NK-92 (cell line): ENCODE results near the gene GADD45A.

Experiments used
- DNase-seq: peaks from one replicate; lab custom pipeline; 2025; ENCODE audit not compliant: unreplicated experiment; lab: John Stamatoyannopoulos, UW

GADD45A gene

DNA sequence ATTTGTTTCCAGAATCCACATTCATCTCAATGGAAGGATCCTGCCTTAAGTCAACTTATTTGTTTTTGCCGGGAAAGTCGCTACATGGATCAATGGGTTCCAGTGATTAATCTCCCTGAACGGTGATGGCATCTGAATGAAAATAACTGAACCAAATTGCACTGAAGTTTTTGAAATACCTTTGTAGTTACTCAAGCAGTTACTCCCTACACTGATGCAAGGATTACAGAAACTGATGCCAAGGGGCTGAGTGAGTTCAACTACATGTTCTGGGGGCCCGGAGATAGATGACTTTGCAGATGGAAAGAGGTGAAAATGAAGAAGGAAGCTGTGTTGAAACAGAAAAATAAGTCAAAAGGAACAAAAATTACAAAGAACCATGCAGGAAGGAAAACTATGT is 2.6 kb downstream of the GADD45A start:
- no peak for DNase-seq

DNA sequence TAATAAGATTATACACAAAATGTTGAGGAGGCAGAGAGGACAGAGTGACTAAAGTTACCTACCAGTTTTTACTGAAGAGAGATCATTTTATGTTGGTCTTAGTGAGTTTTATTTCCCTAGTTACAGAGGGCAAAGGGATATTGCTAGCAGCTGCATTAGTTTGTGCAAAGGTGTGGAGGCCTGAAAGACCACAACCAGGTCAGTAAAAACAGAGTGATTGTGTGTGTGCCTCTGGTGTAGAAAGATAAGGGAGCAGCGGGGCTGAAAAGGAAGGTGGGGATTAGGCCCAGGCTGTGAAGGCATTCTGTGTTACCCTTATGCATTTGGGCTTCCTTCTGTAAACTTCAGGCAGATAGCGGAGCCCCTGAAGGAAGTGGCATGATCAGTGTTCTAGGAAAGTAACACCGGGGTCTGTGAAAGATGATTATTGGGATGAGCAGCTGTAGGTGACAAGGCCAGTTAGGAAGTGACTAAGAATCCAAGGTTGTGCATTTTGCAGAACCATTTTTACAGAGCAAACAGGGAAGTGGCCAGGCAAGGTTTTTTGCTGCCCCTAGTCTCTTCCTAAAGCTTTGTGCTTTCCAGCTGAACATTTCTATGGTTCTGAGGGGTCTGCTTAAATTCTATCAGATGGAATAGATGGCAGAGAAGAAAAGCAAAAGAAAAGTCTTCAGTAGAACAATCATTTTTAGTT is 3.7 kb downstream of the GADD45A start:
- no peak for DNase-seq

DNA sequence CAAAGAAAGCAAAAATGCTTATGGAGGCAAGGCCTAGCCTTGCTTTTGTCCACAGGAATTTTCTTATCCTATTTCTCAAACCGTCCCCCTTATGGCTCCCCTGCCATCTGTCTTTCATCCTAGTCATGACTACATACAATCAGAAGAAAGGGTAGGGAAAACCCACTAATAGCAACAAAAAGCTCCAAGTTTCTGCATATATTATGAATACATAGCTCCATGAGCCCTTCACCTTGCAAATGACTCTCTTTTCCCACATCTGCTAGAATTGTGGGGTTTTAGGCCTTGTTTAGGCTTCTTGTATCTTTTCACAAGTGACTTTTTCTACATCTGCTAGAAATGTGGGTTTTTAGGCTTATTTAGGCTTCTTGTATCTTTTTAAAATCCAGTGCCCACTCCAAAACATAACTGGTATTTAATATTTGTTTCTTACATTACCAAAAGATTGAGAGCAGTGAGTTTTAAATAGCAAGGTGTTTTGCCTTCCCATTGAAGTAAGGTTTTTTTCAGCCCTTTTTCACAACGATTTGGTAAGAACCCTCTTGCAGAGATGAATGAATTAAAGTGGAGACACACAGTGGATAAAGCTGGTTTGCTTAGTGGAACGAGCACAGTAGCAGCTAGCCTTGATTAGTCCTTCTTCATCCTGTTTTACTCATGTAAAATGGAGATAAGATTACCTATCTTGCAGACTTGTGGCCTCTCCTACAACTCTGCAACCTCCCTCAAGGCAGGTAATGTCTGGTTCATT is 4.4 kb downstream of the GADD45A start:
- DNase-seq, result no peak

DNA sequence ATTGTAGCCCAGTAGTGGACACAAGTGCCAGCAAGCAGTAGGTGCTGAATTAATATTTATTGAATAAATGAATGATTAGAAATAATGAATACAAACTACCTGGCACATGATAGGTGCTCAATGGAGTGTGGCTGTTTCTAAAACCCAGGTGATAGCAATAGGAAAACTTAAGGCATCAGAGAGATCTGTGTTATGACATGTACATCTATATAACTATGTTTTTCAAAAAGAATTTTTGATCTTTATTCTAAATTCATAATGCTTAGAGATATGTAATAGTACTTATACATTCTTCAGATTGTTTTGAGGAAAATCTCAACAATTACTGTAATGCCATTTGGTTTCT is 5.0 kb downstream of the GADD45A start:
- DNase-seq, result no peak

DNA sequence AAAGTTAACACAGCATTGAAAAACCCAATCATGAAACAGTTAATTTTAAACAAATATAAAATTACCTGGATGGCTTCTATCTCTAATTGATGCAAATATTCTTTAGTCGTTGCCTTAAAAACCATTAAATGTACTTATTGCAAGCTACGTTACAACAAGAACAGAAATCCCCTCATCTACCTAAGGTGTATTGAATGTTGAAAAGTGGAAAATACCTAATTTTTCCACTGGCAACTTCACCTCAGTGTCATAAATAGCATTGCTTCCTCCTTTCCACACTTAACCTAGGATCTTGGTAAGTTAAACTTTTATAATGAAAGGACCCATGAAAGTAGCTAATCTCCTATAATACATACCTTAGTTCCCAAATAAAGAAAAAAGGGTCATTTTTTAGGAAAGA is 5.4 kb downstream of the GADD45A start:
- DNase-seq, result no peak

DNA sequence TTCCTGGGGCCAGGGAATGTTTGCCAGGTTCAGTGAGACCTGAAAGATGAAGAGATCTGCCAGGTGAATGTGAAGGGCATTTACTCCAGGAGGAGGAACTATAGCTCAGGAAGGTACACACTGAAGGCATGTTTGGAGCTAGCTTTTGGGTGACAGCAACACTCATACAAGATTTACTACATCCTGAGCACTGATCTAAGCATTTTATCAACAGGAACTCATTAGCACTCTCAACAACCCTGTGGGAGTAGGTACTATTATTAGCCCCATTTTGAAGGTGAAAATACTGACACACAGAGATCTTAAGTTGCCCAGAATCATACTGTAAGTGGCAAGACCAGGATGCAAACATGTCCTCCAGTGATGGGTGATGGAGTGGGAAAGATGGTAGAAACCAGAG is 6.7 kb downstream of the GADD45A start:
- DNase-seq, result no peak

DNA sequence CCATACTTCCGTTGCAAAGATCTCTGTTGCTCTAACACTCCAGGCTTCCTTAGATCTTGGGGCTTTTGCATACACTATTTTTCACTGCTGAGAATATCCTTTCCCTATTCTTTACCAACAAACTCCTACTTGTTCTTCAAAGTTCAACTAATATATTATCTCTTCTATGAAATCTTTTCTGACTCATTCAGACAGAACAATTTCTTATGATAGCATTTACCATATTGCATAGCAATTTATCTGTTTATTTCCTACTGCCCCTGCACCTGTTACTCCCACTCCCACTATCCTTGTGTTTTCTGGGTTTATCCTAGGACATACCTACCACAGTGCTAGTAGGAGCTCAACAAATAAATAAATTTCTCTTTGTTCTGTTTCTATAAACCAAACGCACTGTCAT is 11.0 kb downstream of the GADD45A start:
- DNase-seq, result no peak

DNA sequence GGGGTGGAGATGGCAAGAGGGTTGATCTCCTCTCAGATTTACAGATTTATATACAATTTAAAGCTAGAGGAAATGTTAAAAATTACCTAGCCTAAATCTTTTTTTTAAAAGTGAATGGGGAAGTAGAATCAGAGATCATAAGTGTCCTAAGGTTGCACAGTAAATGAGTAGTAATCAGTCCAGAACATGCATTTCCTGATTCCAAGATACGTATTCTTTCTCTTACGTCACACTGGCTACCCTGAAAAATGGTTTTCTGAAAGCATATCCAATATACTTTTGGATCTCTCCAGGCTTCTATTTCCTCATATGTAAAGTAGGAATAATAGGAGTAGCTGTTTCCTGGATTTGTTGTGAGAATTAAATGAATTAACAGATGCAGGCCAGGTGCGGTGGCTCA is 11.7 kb downstream of the GADD45A start:
- no peak for DNase-seq

DNA sequence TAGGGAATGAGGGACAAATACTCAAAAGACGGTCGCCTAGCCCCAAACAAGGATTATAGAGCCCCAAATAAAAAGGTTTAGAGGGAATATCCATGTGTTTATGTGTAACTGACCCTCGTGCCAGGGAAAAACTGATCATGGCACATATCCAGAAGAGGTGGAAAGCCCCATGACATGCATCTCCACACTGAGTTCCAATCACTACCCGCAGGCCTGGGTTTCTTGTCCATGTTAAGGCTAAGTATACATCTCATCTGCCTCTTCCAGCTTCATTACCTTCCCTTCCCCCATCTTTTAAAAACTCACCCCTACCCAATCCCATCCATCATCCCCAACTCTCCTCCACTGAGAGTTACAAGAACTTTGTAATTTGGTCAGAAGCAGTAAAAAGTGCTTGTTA is 15.2 kb downstream of the GADD45A start:
- no peak for DNase-seq

DNA sequence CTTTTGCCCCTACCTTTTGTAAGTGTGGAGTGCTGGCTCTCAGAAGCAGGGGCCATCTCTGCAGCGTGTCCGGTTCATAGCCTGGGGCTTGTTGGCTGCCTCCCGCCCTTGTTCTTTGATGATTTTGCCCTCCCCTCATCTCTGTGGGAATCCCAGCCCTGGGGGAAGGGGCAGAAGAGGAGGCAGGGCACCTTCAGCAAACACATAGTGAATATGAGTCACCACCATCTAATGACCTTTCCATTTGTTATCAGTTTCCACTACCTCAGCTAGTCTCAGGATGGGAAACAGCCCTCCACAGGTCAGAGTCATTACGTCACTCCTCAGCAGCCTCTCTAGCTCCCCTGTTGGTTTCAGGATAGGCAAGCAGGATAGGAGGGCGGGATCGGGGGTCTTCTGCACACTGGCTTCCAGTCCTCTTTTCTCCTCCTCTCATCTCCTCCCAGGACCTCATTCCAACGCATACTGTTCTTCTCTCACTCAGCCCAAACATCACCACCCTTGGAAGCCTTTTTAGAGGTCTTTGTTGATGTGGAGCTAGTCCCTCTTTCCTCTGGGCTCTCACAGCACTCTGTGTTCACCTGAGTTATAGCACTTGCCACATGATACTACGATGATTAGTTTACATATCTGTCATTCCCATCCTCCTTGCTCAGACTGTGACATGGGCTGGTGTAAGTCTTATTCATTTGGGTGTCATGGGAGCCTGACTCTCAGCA is 15.8 kb downstream of the GADD45A start:
- DNase-seq, result no peak

DNA sequence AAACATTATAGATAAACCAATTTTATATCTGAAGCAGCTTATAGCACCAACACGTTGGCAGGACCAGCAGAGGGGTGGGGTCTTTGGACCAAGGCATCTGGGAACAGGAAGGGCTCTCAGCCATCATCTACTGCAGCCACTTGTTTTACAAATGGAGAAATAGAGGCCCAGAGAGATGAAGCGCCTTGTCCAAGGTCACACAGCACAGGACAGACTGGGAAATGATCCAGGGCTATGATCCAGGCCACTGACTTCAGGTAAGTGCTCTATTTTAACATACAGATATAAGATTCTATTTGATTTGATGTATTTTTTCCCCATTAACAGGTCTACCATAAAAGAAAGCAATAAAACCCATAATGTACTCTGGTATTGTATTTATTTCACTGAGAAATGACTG is 16.9 kb downstream of the GADD45A start:
- no peak for DNase-seq

DNA sequence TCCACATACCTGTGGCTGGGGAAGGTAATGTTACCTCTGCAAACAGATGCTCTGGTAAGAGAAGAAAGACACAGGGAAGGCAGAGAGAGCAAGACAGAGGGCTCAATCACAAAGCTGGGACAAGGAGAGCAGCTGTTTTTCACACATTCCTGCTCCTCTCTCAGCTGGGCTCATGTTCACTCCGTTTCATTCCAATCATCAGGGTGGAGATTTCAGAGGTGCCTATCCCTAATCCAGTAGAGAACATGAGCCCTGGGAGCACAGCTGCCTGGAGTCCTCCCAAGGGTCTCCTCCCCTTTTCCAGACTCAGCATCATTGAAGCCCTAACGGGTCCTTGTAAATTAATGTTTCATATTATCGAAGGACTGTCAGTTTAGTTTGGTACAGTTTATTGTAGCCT is 19.4 kb downstream of the GADD45A start:
- no peak for DNase-seq

DNA sequence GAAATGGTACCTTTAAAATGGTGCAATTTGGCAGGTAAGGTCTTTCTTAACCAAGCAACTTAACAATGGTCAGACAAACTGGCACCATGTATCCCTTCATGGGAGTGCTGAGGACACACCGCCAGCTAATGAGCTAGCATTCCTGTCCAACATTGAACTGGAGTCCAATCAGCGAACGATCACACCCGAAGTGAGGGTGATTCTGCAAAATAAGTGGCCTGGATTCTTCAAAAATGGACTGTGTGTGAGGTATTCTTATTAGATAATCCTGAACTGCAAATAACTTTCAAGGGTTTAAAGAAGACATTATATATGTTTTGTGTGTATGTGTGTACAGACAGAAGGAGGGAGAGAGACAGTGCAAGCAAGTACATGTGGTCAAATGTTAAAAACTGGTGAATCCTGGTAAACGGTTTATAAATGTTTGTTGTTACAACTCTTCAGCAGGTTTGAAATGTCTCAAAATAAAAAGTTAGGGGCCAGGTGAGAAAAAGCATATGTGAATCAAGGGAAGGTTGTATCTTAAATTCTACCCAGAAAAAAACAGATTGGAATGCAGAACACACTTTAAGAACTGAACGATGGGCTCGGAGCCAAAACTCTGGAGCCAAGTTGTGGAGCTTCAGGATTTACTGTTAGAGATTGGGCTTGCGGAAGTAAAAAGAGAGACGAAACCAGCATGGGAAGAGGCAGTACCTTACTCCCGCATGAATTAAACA is 20.9 kb downstream of the GADD45A start:
- DNase-seq, result no peak

DNA sequence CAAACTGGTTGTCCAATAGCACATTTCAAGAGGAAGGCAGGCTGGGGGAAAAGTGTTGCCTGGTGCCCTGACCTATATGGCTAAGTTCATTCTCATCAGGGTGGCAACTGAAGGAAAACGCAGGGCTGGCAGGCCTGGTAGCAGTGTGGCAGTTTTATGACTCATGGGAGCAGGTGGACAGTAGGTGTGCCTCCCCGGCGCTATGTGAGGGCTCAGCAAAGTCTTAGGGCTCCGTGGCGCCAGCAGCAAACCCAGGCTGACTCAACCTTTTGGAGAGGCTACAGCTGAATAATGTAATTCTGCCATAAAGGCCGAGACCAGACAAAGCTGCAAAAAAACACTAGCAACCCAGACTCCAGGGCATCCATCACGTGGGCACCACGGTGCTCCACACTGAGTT is 23.6 kb downstream of the GADD45A start:
- DNase-seq, result no peak

DNA sequence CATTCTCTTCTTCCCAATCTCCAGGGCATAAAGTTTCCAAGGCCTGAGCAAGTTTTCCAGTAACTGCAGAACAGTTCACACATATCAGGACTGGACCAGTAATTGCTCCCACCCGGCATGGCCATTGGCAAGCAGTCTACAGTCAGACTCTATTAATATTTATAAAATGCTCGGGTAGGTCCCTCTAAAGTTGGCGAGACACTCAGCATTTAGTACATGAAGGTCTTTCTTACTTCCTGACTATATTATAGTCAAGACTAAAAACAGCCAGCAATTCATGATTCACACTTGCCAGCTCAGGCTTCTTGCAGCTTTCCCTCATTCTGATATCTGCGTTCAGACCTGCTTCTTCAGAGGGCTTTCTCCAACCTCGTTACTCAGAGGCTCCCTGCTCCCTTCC is 25.4 kb downstream of the GADD45A start:
- DNase-seq, result no peak

DNA sequence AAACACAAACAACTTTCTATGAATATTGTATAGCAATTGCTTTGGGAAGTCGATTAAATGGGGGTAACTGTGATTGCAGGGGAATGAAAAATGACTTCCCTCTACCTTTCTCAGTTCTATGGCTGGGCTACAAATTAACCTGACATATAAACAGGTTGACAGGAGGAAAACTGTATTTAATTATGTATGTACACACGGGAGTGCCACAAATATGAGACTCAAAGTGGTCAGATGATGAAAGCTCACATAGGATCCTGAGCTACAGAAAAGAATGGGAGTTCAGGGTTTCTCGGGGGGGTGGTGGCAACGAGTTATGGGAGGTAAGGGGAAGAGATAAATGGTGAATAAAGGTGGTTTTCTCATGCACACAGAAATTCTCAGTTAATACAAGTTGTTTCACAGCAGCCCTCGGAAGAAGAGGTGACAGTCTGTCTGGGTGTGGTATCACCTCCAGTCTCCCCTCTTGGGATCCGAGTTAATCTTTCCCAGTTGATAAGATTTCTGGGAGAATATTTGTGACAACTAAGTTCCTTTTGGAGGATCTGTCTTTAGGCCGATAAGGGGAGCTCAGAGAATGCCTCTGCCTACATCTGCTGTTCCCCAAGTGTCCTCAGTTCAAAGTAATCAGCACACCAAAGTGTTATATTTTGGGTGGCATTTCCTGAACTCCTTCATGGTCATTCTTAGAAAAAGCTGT is 26.3 kb downstream of the GADD45A start:
- no peak for DNase-seq

DNA sequence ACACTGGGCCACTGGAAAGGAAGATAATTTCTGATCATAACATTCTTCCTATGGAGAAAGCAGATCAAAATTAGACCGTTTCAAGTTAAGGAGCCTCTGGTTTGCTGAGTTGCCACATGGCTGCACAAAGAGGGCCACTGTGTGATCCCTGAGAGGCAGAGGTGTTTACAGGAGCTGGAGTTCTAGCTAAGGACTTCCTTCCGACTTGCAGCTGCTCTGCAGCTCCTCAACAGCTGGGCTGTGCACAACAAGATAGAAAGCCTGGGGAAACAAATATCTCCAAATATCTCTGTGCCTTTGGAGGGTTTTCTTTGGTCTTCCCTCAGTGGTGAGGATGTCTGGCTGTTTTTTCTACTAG is 26.8 kb downstream of the GADD45A start:
- DNase-seq, result no peak

DNA sequence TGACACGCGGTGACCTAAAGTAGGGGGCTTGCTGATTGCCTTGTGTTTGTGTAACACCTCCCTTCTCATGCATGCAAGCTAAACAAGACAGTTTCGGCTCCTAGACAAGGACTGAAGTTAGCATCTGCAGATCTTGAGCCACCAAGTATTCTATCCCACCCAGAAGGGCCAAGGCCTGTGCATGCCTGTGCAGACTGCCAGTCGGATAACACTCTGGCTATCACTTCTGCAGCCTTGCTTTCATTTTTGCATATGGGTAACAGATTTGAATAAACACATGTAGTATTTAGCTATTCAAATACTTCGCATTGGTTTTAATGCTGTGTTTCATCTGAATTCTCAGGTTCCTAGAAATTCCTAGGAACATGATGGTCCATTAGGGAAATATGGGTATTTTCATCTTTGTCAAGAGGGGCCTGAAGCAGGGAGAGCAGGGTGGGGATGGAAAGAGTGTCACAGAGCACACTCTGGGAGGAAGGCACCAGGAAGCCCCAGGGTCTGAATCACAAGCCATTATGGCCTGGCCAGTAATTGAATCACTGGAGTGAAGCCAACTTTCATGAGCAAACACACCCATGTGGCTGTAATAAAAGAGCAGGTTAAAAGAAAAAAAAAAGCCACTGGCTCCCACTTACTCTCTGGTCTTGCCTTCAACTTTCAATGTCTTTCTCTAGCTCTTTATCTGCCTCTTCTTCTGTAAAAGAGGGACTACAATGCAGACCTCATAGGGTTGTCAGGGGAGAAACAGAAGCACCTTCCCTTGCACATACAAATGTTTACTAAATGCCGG is 28.3 kb downstream of the GADD45A start:
- no peak for DNase-seq

DNA sequence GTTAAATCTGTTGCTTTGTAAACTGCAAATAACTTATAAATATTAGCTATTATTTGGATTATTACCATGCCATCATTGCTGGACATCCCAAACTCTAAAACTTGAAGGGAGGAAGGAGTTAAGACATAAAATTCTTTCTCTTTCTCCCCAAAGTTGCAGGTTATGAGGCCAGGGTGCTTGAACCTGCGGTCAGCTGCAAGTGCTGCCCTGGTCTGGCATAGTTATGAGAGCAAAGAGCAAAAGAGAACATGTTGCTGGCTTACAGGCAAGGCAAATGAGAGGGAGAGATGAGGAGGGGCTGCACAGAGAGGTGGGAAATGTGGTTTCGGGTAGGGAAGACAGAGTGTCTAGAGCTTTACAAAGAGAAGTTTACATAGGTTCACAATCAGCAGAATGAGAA is 30.8 kb downstream of the GADD45A start:
- no peak for DNase-seq

DNA sequence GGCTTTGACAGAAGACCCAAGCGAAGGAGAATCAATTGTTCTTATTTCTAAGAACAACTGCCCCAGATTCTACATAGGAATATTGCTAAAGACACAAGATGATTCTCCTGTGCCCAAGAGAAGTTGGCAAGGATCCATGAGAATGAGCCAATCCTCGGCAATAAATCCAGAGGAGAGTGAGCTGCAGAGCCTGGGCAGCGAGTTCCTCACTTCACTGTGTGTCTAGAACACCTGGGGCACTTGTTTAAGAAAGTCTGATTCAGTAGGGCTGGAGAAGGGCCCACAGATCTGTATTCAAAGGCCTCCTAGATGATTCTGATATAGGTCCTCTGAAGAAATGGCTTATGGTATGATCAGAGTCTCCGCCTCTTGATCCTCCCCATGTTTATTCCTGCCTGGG is 31.8 kb downstream of the GADD45A start:
- no peak for DNase-seq
